Loucy (cell line): ENCODE measurements around the gene TENM4.

ENCODE experiments used
- CTCF ChIP-seq: fragments of 200-600 bp; sonication (generic); conservative IDR thresholded peaks from 2 replicates; pipeline ENCODE4 v1.5.1; 2014; ENCODE audit warnings: mild to moderate bottlenecking, antibody characterized with exemption, low read length
- EZH2phosphoT487 ChIP-seq: fragments of 200-600 bp; IDR thresholded peaks from 2 replicates; pipeline ENCODE4 v1.6.1; 2018; ENCODE audit warnings: antibody characterized with exemption, mild to moderate bottlenecking, moderate library complexity, borderline replicate concordance

GRCh38 chr11:78829146-78829545 lies 611.7 kb downstream of the TENM4 start:
- no peak for TF ChIP-seq CTCF
- no peak for TF ChIP-seq EZH2phosphoT487
